ENCODE results near the gene HEY2.

DNA sequence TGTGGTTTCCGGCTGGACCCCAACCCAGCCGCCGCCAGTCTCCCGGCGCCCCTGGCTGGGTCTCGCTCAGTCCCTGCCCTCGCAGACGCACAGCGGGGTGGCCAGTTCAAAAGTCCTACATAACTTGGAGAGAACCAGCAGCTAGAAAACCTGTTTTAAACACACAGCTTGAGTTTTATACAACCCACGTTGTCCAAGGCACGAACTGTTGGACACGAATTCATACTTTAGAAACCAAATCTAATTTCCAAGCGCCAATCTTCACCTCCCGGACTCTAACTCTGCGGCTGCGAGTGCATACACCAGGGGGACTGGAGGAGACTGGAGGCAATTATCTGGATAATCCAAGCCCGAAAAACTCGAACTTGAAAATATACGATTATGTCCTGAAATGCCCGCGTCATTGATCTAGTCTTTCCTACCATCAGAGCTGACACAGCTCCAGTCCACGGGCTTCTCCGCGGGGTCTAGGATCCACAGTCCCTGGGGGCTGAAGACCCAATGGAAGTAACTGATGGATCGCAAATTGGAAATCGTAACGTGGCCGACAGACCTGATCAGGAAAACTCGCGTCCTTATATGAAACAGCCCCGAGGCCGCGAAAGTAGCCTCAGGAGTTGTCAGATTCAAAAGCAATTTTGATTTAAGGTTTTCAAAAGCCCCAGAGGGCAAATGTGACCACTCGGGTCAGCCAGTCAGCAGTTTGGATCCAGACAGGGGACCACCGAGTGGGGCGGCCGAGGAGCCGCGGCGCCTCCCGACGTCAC, 843 bp upstream of the HEY2 start:
- TF ChIP-seq GATA2 (IDR thresholded peaks at IDR 0.05; ENCODE audit: low read depth, low read length) (no peak), GATA3 (IDR thresholded peaks at IDR 0.05; ENCODE audit: low read depth, low read length) (no peak)

All from SH-SY5Y (cell line).